Measurements from ENCODE around the gene RTP4.

DNA sequence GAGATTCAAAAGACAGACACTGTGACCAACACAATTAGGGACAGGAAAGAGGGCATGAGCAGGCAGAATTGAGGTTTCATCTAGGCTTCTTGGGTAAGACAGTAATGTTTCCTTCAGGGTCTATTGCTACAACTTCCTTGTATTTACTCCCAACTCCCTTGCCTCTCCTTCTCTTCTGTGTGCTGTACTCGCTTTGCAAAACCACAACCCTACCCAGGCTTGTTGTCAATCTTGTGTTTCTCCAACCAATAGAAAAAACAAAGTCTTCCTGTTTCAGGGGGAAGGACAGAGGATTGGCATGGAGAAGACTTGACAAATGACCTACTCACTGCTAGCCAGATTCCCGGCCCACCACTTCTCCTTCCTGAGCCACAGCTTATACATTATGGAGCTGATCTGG, 40.3 kb upstream of the RTP4 start:
- TF ChIP-seq, protein P1, sequence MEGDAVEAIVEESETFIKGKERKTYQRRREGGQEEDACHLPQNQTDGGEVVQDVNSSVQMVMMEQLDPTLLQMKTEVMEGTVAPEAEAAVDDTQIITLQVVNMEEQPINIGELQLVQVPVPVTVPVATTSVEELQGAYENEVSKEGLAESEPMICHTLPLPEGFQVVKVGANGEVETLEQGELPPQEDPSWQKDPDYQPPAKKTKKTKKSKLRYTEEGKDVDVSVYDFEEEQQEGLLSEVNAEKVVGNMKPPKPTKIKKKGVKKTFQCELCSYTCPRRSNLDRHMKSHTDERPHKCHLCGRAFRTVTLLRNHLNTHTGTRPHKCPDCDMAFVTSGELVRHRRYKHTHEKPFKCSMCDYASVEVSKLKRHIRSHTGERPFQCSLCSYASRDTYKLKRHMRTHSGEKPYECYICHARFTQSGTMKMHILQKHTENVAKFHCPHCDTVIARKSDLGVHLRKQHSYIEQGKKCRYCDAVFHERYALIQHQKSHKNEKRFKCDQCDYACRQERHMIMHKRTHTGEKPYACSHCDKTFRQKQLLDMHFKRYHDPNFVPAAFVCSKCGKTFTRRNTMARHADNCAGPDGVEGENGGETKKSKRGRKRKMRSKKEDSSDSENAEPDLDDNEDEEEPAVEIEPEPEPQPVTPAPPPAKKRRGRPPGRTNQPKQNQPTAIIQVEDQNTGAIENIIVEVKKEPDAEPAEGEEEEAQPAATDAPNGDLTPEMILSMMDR (IDR thresholded peaks at IDR 0.05; ENCODE audit: poor library complexity), result no peak
- TF ChIP-seq EZH2phosphoT487 (IDR thresholded peaks at IDR 0.05; ENCODE audit: low read depth, severe bottlenecking, unreplicated experiment), result no peak
- no peak for TF ChIP-seq EZH2 (IDR thresholded peaks at IDR 0.05; ENCODE audit: borderline replicate concordance)
